WTC11 (cell line): ENCODE measurements around the gene PEX26.

Experiments used
- ATF1 ChIP-seq: sonication (generic); formaldehyde crosslinking; IDR thresholded peaks from 2 replicates; pipeline ENCODE4 v1.8.1; 2023; ENCODE audit warnings: mild to moderate bottlenecking, moderate library complexity, missing genetic modification reagents
- ATF2 ChIP-seq: sonication (generic); formaldehyde crosslinking; IDR thresholded peaks from 2 replicates; pipeline ENCODE4 v1.8.1; 2022; ENCODE audit warnings: low read depth, missing genetic modification reagents, borderline replicate concordance
- CTCF ChIP-seq: fragments of 200-600 bp; IDR thresholded peaks from 2 replicates; pipeline ENCODE4 v1.8.0; 2022; ENCODE audit warnings: antibody characterized with exemption
- ELF4 ChIP-seq: sonication (generic); formaldehyde crosslinking; IDR thresholded peaks from 2 replicates; pipeline ENCODE4 v1.8.1; 2022; ENCODE audit warnings: low read depth, mild to moderate bottlenecking, moderate library complexity, missing genetic modification reagents
- GABPB1 ChIP-seq: sonication (generic); formaldehyde crosslinking; IDR thresholded peaks from 2 replicates; pipeline ENCODE4 v1.8.1; 2023; ENCODE audit warnings: mild to moderate bottlenecking, missing genetic modification reagents
- HMGXB4 ChIP-seq: sonication (generic); formaldehyde crosslinking; IDR thresholded peaks from 2 replicates; pipeline ENCODE4 v1.8.1; 2023; ENCODE audit warnings: mild to moderate bottlenecking, moderate library complexity, missing genetic modification reagents
- IRF1 ChIP-seq: sonication (generic); formaldehyde crosslinking; IDR thresholded peaks from 2 replicates; pipeline ENCODE4 v1.8.0; 2023; ENCODE audit warnings: missing genetic modification reagents
- MAX ChIP-seq: sonication (generic); formaldehyde crosslinking; IDR thresholded peaks from 2 replicates; pipeline ENCODE4 v1.8.0; 2022; ENCODE audit warnings: mild to moderate bottlenecking, missing genetic modification reagents
- STAT6 ChIP-seq: sonication (generic); formaldehyde crosslinking; conservative IDR thresholded peaks from 2 replicates; pipeline ENCODE4 v1.8.1; 2023; ENCODE audit warnings: mild to moderate bottlenecking, low read depth, missing genetic modification reagents, moderate library complexity
- ZBTB43 ChIP-seq: sonication (generic); formaldehyde crosslinking; IDR thresholded peaks from 2 replicates; pipeline ENCODE4 v1.8.1; 2023; ENCODE audit warnings: mild to moderate bottlenecking, missing genetic modification reagents
- ZNF232 ChIP-seq: sonication (generic); formaldehyde crosslinking; IDR thresholded peaks from 2 replicates; pipeline ENCODE4 v1.8.0; 2022; ENCODE audit warnings: mild to moderate bottlenecking, missing genetic modification reagents
- ZNF396 ChIP-seq: fragments of 250-450 bp; sonication (Bioruptor Pico); IDR thresholded peaks from 2 replicates; pipeline ENCODE4 v1.8.0; 2021; ENCODE audit warnings: mild to moderate bottlenecking, moderate library complexity, borderline replicate concordance

- TF ChIP-seq HMGXB4 (no peak), CTCF (no peak), ATF2 (CRISPR knock-in tag) (no peak), ZBTB43 (no peak), IRF1 (CRISPR knock-in tag) (no peak), ATF1 (no peak), STAT6 (no peak), ZNF396 (CRISPR knock-in tag) (no peak), MAX (CRISPR knock-in tag) (no peak), ZNF232 (no peak), ELF4 (CRISPR knock-in tag) (no peak), GABPB1 (CRISPR knock-in tag) (no peak)
Observed at GRCh38 chr22:18114976-18115652, 37.3 kb downstream of the PEX26 start.
